K562 (cell line): ENCODE data around the gene OTOA. TPM values are rescaled to one million over a fixed set of nuclear protein-coding genes. Genes with fewer than 3 reads are reported as not detected.
A peak's percentile ranks its signal among the peaks of the same experiment; 100 is the strongest.

Experiments used
- ATAC-seq: fragments of 200-7000 bp; cut with Tn5 transposase; 3 replicates; pipeline ENCODE4 v1.9.1; 2020; ENCODE audit warnings: moderate library complexity
- BruUV-seq: library from RNA; stranded (reverse); fragments of 400-500 nt; replicated peaks from 2 replicates; lab custom pipeline; 2021; lab: Mats Ljungman, UMichigan
- CTCF ChIA-PET: fragments of 300-600 bp; formaldehyde crosslinking; extraction: SDS; loops from one replicate; lab custom pipeline; 2021; ENCODE audit warnings: low intra/inter-chr PET ratio; lab: Yijun Ruan, JAX
- POLR2A ChIA-PET: fragments of 300-600, 350-650 bp; sonication (Branson Sonifier 250); formaldehyde crosslinking; extraction: SDS; loops from one replicate; lab custom pipeline; 2021; ENCODE audit warnings: antibody characterized with exemption, inconsistent platforms; lab: Yijun Ruan, JAX
- DNase-seq, 4 experiments: peaks; one replicate each; pipeline versions ENCODE4 v3.0.0 to v3.0.0-alpha.2; 2011 to 2018; ENCODE audit warnings: low spot score in 3 of 4, mixed read lengths in 3 of 4; ENCODE audit errors: extremely low read depth in 1 of 4
- FAIRE-seq: peaks from 2 replicates; lab custom pipeline; 2011; peaks lifted over from hg19 to GRCh38; lab: Jason Lieb, UNC
- H2AFZ ChIP-seq: 2 replicates; pipeline ENCODE4 v1.6.0; 2011; ENCODE audit warnings: low read depth, low read length, control low read depth, inconsistent platforms
- H3K27ac ChIP-seq: fragments of 200-600 bp; 3 replicates; pipeline ENCODE4 v1.8.0; 2011; ENCODE audit warnings: low read depth, mild to moderate bottlenecking, control low read depth, inconsistent platforms, low read length, moderate library complexity, mixed read lengths; ENCODE audit errors: extremely low read depth
- H3K27me3 ChIP-seq, 2 experiments: fragments of 300-600 bp in 1 of 2; 2 replicates in 1 of 2; 3 replicates in 1 of 2; pipeline versions ENCODE4 v1.6.0 to v1.8.0; 2011; ENCODE audit warnings: inconsistent platforms in 2 of 2, low read length in 2 of 2, mild to moderate bottlenecking in 1 of 2, mixed read lengths in 1 of 2, moderate library complexity in 1 of 2; ENCODE audit not compliant: control insufficient read depth in 2 of 2, insufficient read depth in 2 of 2
- H3K36me3 ChIP-seq: fragments of 300-600 bp; 3 replicates; pipeline ENCODE4 v1.8.0; 2011; ENCODE audit warnings: mild to moderate bottlenecking, low read length, inconsistent platforms; ENCODE audit not compliant: control insufficient read depth, insufficient read depth
- H3K4me1 ChIP-seq, 2 experiments: fragments of 200-600 bp in 1 of 2; replicated peaks in 1 of 2; 2 replicates in 1 of 2; 3 replicates in 1 of 2; pipeline versions ENCODE4 v1.5.1 to v1.8.0; 2011; ENCODE audit warnings: inconsistent platforms in 2 of 2, low read length in 2 of 2, mild to moderate bottlenecking in 1 of 2, mixed read lengths in 1 of 2, moderate library complexity in 1 of 2; ENCODE audit not compliant: control insufficient read depth in 2 of 2, insufficient read depth in 2 of 2
- H3K4me2 ChIP-seq: 2 replicates; pipeline ENCODE4 v1.6.1; 2011; ENCODE audit warnings: low read length, control low read depth, inconsistent platforms, mixed read lengths; ENCODE audit not compliant: insufficient read depth
- H3K4me3 ChIP-seq: fragments of 200-600 bp; sonication (generic), shearing (Covaris generic); 2 replicates; pipeline ENCODE4 v1.5.1; 2016; ENCODE audit warnings: control low read depth, inconsistent platforms
- H3K79me2 ChIP-seq: fragments of 200-600 bp; 3 replicates; pipeline ENCODE4 v1.8.0; 2011; ENCODE audit warnings: low read length, inconsistent platforms; ENCODE audit not compliant: control insufficient read depth, insufficient read depth
- H3K9ac ChIP-seq, 2 experiments: 2 replicates each; pipeline versions ENCODE4 v1.6.0 to v1.6.1; 2011; ENCODE audit warnings: low read depth in 2 of 2, low read length in 2 of 2, control low read depth in 1 of 2, inconsistent platforms in 1 of 2, mild to moderate bottlenecking in 1 of 2, mixed read lengths in 1 of 2; ENCODE audit not compliant: insufficient read depth in 1 of 2
- H3K9me1 ChIP-seq: one replicate; pipeline ENCODE4 v1.6.0; 2011; ENCODE audit warnings: inconsistent platforms, mild to moderate bottlenecking, low read length, moderate library complexity; ENCODE audit not compliant: control insufficient read depth, insufficient read depth
- H3K9me3 ChIP-seq: replicated peaks from 2 replicates; pipeline ENCODE4 v1.5.1; 2011; ENCODE audit warnings: low read depth, low read length, inconsistent platforms; ENCODE audit not compliant: control insufficient read depth, insufficient read depth
- H4K20me1 ChIP-seq: replicated peaks from 2 replicates; pipeline ENCODE4 v1.6.1; 2011; ENCODE audit warnings: low read length, inconsistent platforms, mixed read lengths; ENCODE audit not compliant: control insufficient read depth, insufficient read depth
- KDM1A ChIP-seq, 2 experiments: fragments of 450-650 bp; IDR thresholded peaks; 2 replicates each; pipeline ENCODE4 v1.6.1; 2016; ENCODE audit warnings: mild to moderate bottlenecking in 2 of 2
- L3MBTL2 ChIP-seq: fragments of 450-650 bp; IDR thresholded peaks from 2 replicates; pipeline ENCODE4 v1.6.1; 2016; ENCODE audit warnings: mild to moderate bottlenecking, moderate library complexity
- NFYB ChIP-seq: IDR thresholded peaks from 2 replicates; pipeline ENCODE4 v1.6.1; 2011; ENCODE audit warnings: mild to moderate bottlenecking, moderate library complexity; ENCODE audit not compliant: insufficient read length; ENCODE audit errors: extremely low read depth
- PCBP1 ChIP-seq: fragments of 200-400 bp; formaldehyde crosslinking; IDR thresholded peaks from 2 replicates; pipeline ENCODE4 v1.6.1; 2018; ENCODE audit warnings: mild to moderate bottlenecking, low read depth, low read length; ENCODE audit not compliant: poor library complexity, severe bottlenecking
- POLR2G ChIP-seq: fragments of 200-400 bp; formaldehyde crosslinking; IDR thresholded peaks from 2 replicates; pipeline ENCODE4 v1.6.1; 2017; ENCODE audit warnings: low read depth, mild to moderate bottlenecking, antibody characterized with exemption, low read length, moderate library complexity
- TAF7 ChIP-seq: fragments of 450-650 bp; IDR thresholded peaks from 2 replicates; pipeline ENCODE4 v1.6.1; 2016; ENCODE audit warnings: missing genetic modification characterization, missing compliant biosample characterization
- WGBS: fragments of 100-300 bp; shearing (Covaris generic); methylation state at CpG from one replicate; pipeline ENCODE4 v1.1.6; 2016; ENCODE audit warnings: low coverage, mixed read lengths; ENCODE audit not compliant: insufficient coverage; ENCODE audit errors: missing lambda C conversion rate; 5-methylcytosine and 5-hydroxymethylcytosine counted together
- in situ Hi-C: fragments of 300-500 bp; cut with MboI; formaldehyde crosslinking; loops from 4 replicates; pipeline ENCODE4 v1.15.0; 2018; ENCODE audit warnings: inconsistent platforms, mixed read lengths
- intact Hi-C: fragments of 100-400 bp; cut with micrococcal nuclease; formaldehyde crosslinking; loops from 2 replicates; pipeline ENCODE4 v1.14.2; 2022
- polyA plus RNA-seq, 8 experiments: library from polyadenylated mRNA; depleted of rRNA in 4 of 8; stranded (reverse) in 5 of 8; unstranded in 3 of 8; fragments of >200 nt; fragmentation: Nextera tagmentation in 2 of 8; fragmentation: Illumina TruSeq in 1 of 8; extraction: Ambion mirVana in 2 of 8; extraction: Trizol in 1 of 8; gene quantifications; 2 replicates each; pipeline versions ENCODE4 v1.2.1 to v1.2.3, GENCODE V29; 2011 to 2014; ENCODE audit warnings: inconsistent platforms in 1 of 8, missing spikeins in 1 of 8
- total RNA-seq, 7 experiments: library from RNA; depleted of rRNA in 6 of 7; stranded (reverse); fragments of >200 nt in 6 of 7; fragmentation: Illumina TruSeq in 2 of 7; extraction: Trizol in 2 of 7; gene quantifications; 2 replicates each; pipeline versions ENCODE4 v1.2.1 to v1.2.3, GENCODE V29; 2011 to 2021; ENCODE audit warnings: low replicate concordance in 1 of 7

OTOA gene
- total and polyA plus RNA-seq, 9 of the 15 experiments (the other 6 are each of a cell fraction or from before 2014, with no cell fraction given) = 0.04 TPM; not detected in 8

- Histone ChIP-seq H3K9ac (no peak overlapping the region), H3K36me3 (0 out of 3 replicates have a peak, but pooled peaks cover 3% of the 10 kb centered on the region), H3K79me2 (no peaks in the 10 kb centered on the region), H3K27ac (no peak overlapping the region), H3K27me3 (no peaks in the 10 kb centered on the region), H3K4me3 (no peak overlapping the region), H2AFZ (no peak overlapping the region), H4K20me1 (0 out of 2 replicates have a peak, but pooled peaks cover 3% of the 10 kb centered on the region)
- POLR2A ChIA-PET = interaction anchor here (0.9 to 1.6 kb wide), 3 partner anchors 8 to 70 kb away, joined by 3 to 6 read pairs (median 4); no protein-coding TSS in a partner anchor
- intact Hi-C loops = no loop called here
- DNase-seq = no peak
- no peak for ATAC-seq
- no peak for FAIRE-seq
- in situ Hi-C loops = no loop called here
- no TSS peak for BruUV-seq
- WGBS = 88% methylated on average over 36 of the region's 37 CpGs
- TF ChIP-seq TAF7 (tag) (no peak), POLR2G (peak; percentile 56), PCBP1 (no peak), L3MBTL2 (no peak), KDM1A (IDR thresholded peaks at IDR 0.05) (peak; percentile 40 to 52; a peak in 3 of 4 replicates), NFYB (peak; percentile 56)
- TF ChIP-seq, all 486 proteins: peak for 3
- Histone ChIP-seq H3K9me1 (no peaks in the 10 kb centered on the region), H3K4me1 (no peaks in the 10 kb centered on the region; a peak in 1 of 5 replicates), H3K9me3 (no peaks in the 10 kb centered on the region), H3K4me2 (no peak overlapping the region)
- CTCF ChIA-PET = no interaction called here
Measured at GRCh38 chr16:21637032-21637968, 26.5 kb upstream of the OTOA start.
